ENCODE measurements around the gene SLIT3.

The SLIT3 gene

DNA sequence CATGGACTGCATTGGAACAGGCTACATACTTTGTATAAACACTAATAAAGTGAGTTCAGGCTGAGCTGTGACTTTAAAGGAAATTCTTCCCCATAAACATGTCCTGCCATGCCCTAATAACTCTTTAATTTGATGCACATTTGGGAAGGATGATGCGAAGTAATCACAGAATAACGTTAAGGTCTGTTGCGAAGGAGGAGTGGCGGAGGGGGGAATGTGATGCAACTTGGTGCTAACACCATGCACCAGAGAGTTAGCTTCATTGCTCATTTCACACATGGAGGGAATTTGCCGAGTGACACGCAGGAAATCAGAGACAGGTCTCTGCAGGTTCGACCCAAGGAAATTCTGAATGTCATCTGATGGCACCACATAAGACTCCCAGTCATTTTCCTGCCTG lies 32.9 kb downstream of the SLIT3 start:
- Histone ChIP-seq H3K4me3 (ENCODE audit: low read depth, low read length) (no peak overlapping the region), H3K4me1 (ENCODE audit: control insufficient read depth, insufficient read depth, low read length) (peaks cover 17% of the 10 kb centered on the region), H3K36me3 (ENCODE audit: control insufficient read depth, insufficient read depth, low read length) (no peaks in the 10 kb centered on the region), H3K9me3 (ENCODE audit: control insufficient read depth, insufficient read depth, low read depth, low read length) (peaks cover 3% of the 10 kb centered on the region; the same call in 1 of the 2 replicates), H3K27ac (ENCODE audit: low read depth, low read length) (no peak overlapping the region), H3K27me3 (ENCODE audit: control insufficient read depth, insufficient read depth, low read length) (no peaks in the 10 kb centered on the region), H3K9ac (ENCODE audit: low read length) (no peak overlapping the region)

DNA sequence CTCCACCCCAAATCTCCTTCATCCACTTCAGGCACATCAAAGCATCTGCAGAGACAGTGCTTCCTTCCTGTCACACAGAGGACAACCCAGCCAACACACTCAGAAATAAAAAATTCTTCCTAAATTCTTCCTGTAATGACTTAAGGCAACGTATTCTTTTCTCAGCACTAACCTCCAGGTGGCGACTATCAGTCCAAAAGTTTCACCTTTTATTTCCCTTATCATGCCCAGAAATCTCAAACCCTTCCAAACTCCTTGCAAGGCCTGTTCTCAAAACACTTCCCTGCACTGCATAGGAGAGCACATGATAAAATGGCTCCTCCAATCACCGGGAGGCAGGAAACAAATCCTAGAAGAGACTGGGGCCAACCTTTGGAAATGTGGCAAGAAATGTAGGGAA lies 35.1 kb downstream of the SLIT3 start:
- H3K4me1 ChIP-seq (ENCODE audit: control insufficient read depth, insufficient read depth, low read length) = peaks cover 11% of the 10 kb centered on the region; the same call in 1 of the 2 replicates
- H3K9me3 ChIP-seq (ENCODE audit: control insufficient read depth, insufficient read depth, low read depth, low read length) = peaks cover 3% of the 10 kb centered on the region; the same call in 1 of the 2 replicates
- 0 out of 2 replicates have a peak, but pooled peaks cover 4% of the 10 kb centered on the region for H3K27me3 ChIP-seq (ENCODE audit: control insufficient read depth, insufficient read depth, low read length)
- no peaks in the 10 kb centered on the region for H3K36me3 ChIP-seq (ENCODE audit: control insufficient read depth, insufficient read depth, low read length)
- H3K4me3 ChIP-seq (ENCODE audit: low read depth, low read length) = no peak overlapping the region
- H3K9ac ChIP-seq (ENCODE audit: low read length) = no peak overlapping the region
- H3K27ac ChIP-seq (ENCODE audit: low read depth, low read length) = no peak overlapping the region

DNA sequence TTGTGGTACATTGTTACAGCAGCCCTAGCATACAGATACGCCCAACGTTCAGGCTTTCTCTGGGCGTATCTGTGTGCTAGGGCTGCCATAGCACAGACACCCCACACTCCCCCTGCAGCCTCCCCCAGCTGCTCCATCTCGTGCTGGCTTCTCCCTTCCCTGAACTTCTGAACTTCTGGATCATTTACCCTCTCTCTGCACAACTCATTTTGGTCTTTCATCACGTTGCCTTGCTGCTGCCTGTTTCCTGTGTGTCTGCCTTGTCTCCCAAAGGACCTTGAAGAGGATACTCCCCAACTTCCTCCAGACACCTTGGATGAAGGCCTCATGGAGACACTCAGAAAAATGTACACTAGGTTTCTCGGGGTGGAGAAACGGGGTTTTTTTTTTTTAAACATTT lies 37.3 kb downstream of the SLIT3 start:
- Histone ChIP-seq H3K4me3 (ENCODE audit: low read depth, low read length) (no peak overlapping the region), H3K36me3 (ENCODE audit: control insufficient read depth, insufficient read depth, low read length) (no peaks in the 10 kb centered on the region), H3K27me3 (ENCODE audit: control insufficient read depth, insufficient read depth, low read length) (peaks cover 7% of the 10 kb centered on the region; the same call in 1 of the 2 replicates), H3K27ac (ENCODE audit: low read depth, low read length) (no peak overlapping the region), H3K9ac (ENCODE audit: low read length) (no peak overlapping the region), H3K9me3 (ENCODE audit: control insufficient read depth, insufficient read depth, low read depth, low read length) (peaks cover 3% of the 10 kb centered on the region; the same call in 1 of the 2 replicates), H3K4me1 (ENCODE audit: control insufficient read depth, insufficient read depth, low read length) (peaks cover 11% of the 10 kb centered on the region; the same call in 1 of the 2 replicates)

DNA sequence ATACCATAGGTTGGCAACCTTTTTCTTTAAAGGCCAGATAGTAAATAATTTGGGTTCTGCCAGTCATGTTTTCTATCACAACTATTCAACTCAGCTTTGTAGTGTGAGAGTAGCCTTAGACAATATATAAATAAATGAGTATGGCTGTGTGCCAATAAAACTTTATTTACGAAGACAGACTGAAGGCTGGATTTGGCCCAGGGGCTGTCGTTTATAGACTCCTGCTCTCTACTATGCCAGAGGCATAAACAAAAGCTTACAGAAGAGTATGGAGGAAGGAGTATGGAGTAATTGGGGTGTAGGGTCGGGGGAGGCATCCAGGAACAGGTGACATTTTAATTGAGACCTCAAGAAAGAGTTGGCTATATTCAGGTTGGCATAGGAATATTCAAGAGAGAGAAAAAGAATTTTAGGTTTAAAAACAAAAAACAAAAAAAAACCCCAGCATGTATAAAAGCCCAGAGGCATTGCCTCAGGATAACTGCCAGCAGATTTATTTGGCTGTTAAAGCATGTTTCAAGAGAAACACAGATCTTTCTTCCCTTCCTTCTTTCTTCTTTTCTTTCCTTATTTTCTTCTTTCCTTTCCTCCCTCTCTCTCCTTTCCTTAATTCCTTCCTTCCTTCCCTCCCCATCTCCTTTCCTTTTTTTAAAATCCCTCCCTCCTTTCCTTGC lies 39.9 kb downstream of the SLIT3 start:
- no peaks in the 10 kb centered on the region for H3K9me3 ChIP-seq (ENCODE audit: control insufficient read depth, insufficient read depth, low read depth, low read length)
- H3K27ac ChIP-seq (ENCODE audit: low read depth, low read length) = no peak overlapping the region
- no peak overlapping the region for H3K4me3 ChIP-seq (ENCODE audit: low read depth, low read length)
- H3K9ac ChIP-seq (ENCODE audit: low read length) = no peak overlapping the region
- no peaks in the 10 kb centered on the region for H3K36me3 ChIP-seq (ENCODE audit: control insufficient read depth, insufficient read depth, low read length)
- H3K27me3 ChIP-seq (ENCODE audit: control insufficient read depth, insufficient read depth, low read length) = peaks cover 7% of the 10 kb centered on the region; the same call in 1 of the 2 replicates
- peaks cover 11% of the 10 kb centered on the region; the same call in 1 of the 2 replicates for H3K4me1 ChIP-seq (ENCODE audit: control insufficient read depth, insufficient read depth, low read length)

DNA sequence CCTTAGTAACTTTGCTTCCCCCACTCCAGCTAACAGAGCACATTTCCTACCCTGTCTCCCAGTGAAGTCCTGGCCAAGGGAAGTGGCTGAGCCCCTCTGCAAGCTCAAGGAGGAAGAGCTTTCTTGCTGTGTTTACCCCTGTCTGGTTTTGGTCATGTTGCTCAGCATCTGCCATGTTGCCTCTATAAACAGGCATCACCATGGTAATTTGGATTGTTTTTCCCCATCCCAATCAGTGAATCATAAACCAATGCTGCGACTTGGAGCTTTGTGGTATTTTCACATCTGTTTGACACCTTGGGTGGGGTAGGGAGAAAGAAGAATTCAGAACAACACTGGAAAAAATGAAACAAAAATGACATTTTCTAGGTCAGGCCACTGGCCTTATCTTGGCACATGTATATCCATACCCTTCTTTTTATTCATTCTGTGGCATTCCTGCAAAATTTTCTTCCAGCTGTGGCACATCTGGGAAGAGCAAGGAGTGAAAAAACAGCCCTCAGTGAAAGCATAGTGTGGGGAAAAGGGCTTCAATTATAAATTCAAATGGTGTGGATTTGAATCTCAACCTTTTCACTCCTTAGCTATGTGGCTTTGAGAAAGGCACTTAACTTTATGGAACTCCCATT lies 42.5 kb downstream of the SLIT3 start:
- Histone ChIP-seq H3K36me3 (ENCODE audit: control insufficient read depth, insufficient read depth, low read length) (no peaks in the 10 kb centered on the region), H3K27me3 (ENCODE audit: control insufficient read depth, insufficient read depth, low read length) (peaks cover 7% of the 10 kb centered on the region; the same call in 1 of the 2 replicates), H3K27ac (ENCODE audit: low read depth, low read length) (no peak overlapping the region), H3K9me3 (ENCODE audit: control insufficient read depth, insufficient read depth, low read depth, low read length) (no peaks in the 10 kb centered on the region), H3K9ac (ENCODE audit: low read length) (no peak overlapping the region), H3K4me3 (ENCODE audit: low read depth, low read length) (no peak overlapping the region), H3K4me1 (ENCODE audit: control insufficient read depth, insufficient read depth, low read length) (no peaks in the 10 kb centered on the region)

DNA sequence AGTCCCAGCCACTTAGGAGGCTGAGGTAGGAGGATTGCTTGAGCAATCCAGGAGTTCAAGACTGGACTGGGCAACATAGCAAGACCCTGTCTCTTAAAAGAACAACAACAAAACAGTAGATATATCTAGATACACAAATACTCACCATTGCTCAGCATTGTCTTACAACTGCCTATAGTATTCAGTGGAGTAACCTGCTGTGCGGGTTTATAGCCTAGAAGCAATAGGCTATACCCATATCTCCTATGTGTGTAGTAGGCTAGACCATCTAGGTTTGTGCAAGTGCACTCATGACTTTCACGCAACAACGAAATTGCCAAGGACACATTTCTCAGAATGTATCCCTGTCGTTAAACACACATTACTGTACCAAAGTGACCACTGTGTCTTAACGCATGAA lies 44.7 kb downstream of the SLIT3 start:
- peaks cover 3% of the 10 kb centered on the region; the same call in 1 of the 2 replicates for H3K27me3 ChIP-seq (ENCODE audit: control insufficient read depth, insufficient read depth, low read length)
- H3K9ac ChIP-seq (ENCODE audit: low read length) = no peak overlapping the region
- no peaks in the 10 kb centered on the region for H3K9me3 ChIP-seq (ENCODE audit: control insufficient read depth, insufficient read depth, low read depth, low read length)
- H3K4me3 ChIP-seq (ENCODE audit: low read depth, low read length) = no peak overlapping the region
- H3K27ac ChIP-seq (ENCODE audit: low read depth, low read length) = no peak overlapping the region
- no peaks in the 10 kb centered on the region for H3K36me3 ChIP-seq (ENCODE audit: control insufficient read depth, insufficient read depth, low read length)
- no peaks in the 10 kb centered on the region for H3K4me1 ChIP-seq (ENCODE audit: control insufficient read depth, insufficient read depth, low read length)

DNA sequence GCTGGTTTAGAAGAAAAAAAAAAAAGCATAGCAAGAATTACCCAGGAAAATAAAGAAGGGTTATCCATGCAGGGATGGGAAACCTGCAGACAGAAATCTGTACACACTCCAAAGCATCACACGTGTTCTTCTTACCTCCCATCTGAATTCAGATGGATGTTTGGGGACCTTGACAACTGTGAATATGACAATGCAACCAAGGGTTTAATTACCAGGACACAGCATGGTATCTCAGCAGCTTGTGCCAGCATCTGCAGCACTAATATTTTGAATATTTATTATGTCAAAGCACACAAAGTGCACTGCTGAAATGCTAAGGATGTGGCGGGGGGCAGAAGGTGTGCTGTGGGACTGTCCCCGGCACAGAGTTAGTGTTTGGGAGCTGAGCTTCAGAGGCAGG lies 47.9 kb downstream of the SLIT3 start:
- Histone ChIP-seq H3K27ac (ENCODE audit: low read depth, low read length) (no peak overlapping the region), H3K27me3 (ENCODE audit: control insufficient read depth, insufficient read depth, low read length) (no peaks in the 10 kb centered on the region), H3K9ac (ENCODE audit: low read length) (no peak overlapping the region), H3K36me3 (ENCODE audit: control insufficient read depth, insufficient read depth, low read length) (no peaks in the 10 kb centered on the region), H3K9me3 (ENCODE audit: control insufficient read depth, insufficient read depth, low read depth, low read length) (no peaks in the 10 kb centered on the region), H3K4me3 (ENCODE audit: low read depth, low read length) (no peak overlapping the region), H3K4me1 (ENCODE audit: control insufficient read depth, insufficient read depth, low read length) (no peaks in the 10 kb centered on the region)

DNA sequence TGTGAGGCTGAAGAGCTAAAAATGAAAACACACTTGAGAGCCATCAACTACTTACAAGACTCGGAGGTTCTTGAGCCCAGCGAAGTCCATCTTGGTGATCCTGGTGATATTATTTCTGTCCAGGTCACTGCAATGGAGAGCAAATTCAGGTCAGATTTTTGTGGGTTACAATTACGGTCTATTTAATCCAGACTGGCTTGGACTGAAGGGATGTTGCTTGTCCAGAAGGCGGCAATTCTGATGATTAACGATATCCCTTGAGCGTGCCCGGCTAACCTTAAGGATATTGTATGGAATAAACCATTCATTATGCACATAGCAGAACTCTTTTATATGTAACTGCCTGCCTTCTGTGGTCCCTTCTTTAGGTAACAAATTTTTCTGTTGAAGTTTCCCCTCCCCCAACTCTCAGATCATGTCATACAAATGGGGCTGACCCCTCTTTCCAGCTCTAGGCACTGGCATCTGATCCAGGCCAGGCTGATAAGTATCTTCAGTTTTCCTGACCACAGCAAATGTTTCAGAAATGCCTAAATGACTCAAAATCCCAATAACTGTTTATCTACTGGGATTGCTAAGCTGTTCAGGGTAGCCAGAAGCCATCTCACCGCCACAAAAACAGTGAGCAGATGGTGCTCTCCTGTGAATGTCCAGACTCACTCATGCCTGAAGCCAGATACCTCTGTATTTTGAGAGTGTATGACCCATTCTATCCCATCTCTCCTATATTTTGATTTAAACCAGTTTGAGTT lies 49.4 kb downstream of the SLIT3 start:
- no peak overlapping the region for H3K4me3 ChIP-seq (ENCODE audit: low read depth, low read length)
- H3K9me3 ChIP-seq (ENCODE audit: control insufficient read depth, insufficient read depth, low read depth, low read length) = no peaks in the 10 kb centered on the region
- no peaks in the 10 kb centered on the region for H3K4me1 ChIP-seq (ENCODE audit: control insufficient read depth, insufficient read depth, low read length)
- H3K36me3 ChIP-seq (ENCODE audit: control insufficient read depth, insufficient read depth, low read length) = no peaks in the 10 kb centered on the region
- H3K27me3 ChIP-seq (ENCODE audit: control insufficient read depth, insufficient read depth, low read length) = no peaks in the 10 kb centered on the region
- no peak overlapping the region for H3K27ac ChIP-seq (ENCODE audit: low read depth, low read length)
- no peak overlapping the region for H3K9ac ChIP-seq (ENCODE audit: low read length)

DNA sequence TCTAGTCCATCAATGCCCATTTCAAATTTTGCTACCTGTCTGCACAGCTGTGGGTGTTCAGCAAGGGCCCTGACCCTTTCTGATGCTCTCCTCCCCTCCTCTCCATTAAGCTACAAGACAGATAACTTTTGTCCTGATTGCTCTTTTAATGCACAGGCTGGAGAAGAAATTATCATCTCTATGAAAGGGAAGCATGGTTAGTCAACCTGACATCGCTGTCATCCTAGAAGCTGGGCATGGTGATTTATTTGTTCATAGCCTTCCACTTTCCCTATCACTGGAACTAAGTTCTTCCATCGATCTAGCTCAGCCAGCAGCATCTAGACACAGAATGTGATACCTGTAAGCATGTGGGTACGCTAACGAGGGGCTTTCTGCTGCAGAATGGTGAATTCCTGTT lies 50.1 kb downstream of the SLIT3 start:
- Histone ChIP-seq H3K9ac (ENCODE audit: low read length) (no peak overlapping the region), H3K27ac (ENCODE audit: low read depth, low read length) (no peak overlapping the region), H3K4me1 (ENCODE audit: control insufficient read depth, insufficient read depth, low read length) (no peaks in the 10 kb centered on the region), H3K36me3 (ENCODE audit: control insufficient read depth, insufficient read depth, low read length) (no peaks in the 10 kb centered on the region), H3K27me3 (ENCODE audit: control insufficient read depth, insufficient read depth, low read length) (no peaks in the 10 kb centered on the region), H3K9me3 (ENCODE audit: control insufficient read depth, insufficient read depth, low read depth, low read length) (no peaks in the 10 kb centered on the region), H3K4me3 (ENCODE audit: low read depth, low read length) (no peak overlapping the region)

DNA sequence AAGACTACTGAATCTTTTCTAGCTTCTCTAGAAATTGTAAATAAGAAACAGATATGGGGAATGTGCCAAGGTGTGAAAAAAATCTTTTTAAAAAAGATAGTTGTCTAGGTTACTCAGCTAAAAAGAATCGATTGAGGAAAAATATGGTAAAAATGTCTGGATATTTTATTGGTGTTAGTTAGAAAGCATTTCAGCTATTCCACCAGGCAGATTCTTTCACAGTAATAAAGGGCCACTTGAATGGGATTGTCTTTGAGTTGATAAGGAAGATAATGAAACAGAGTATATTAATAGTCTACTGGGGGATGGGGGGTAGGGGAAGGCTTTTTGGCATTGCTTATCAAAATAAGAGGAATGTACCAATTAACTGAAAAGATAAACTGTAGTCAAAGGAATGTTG lies 51.9 kb downstream of the SLIT3 start:
- no peaks in the 10 kb centered on the region for H3K9me3 ChIP-seq (ENCODE audit: control insufficient read depth, insufficient read depth, low read depth, low read length)
- no peaks in the 10 kb centered on the region for H3K36me3 ChIP-seq (ENCODE audit: control insufficient read depth, insufficient read depth, low read length)
- H3K9ac ChIP-seq (ENCODE audit: low read length) = no peak overlapping the region
- no peaks in the 10 kb centered on the region for H3K27me3 ChIP-seq (ENCODE audit: control insufficient read depth, insufficient read depth, low read length)
- no peak overlapping the region for H3K4me3 ChIP-seq (ENCODE audit: low read depth, low read length)
- H3K27ac ChIP-seq (ENCODE audit: low read depth, low read length) = no peak overlapping the region
- no peaks in the 10 kb centered on the region for H3K4me1 ChIP-seq (ENCODE audit: control insufficient read depth, insufficient read depth, low read length)

DNA sequence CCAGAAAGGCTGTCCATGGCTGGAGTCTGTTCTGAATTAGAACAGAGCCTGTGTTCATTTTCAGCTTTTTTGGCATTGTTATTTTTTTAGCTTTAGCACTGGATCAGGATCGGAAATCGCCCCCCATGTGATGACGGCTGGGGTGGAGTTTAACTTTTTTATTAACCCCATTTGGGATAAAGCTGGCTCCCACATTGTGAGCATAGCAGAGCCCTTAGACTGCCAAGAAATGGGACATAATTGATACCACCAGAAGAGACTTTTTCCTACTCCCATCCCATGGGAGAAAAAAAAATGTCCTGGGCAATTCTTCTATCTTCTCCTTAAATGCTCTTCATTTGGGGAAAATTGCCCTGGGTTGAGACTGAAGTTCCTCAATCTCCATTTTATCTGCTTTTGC lies 52.4 kb downstream of the SLIT3 start:
- Histone ChIP-seq H3K27me3 (ENCODE audit: control insufficient read depth, insufficient read depth, low read length) (no peaks in the 10 kb centered on the region; the same call in 1 of the 2 replicates), H3K4me3 (ENCODE audit: low read depth, low read length) (no peak overlapping the region), H3K9me3 (ENCODE audit: control insufficient read depth, insufficient read depth, low read depth, low read length) (no peaks in the 10 kb centered on the region), H3K36me3 (ENCODE audit: control insufficient read depth, insufficient read depth, low read length) (no peaks in the 10 kb centered on the region), H3K4me1 (ENCODE audit: control insufficient read depth, insufficient read depth, low read length) (no peaks in the 10 kb centered on the region), H3K27ac (ENCODE audit: low read depth, low read length) (no peak overlapping the region), H3K9ac (ENCODE audit: low read length) (no peak overlapping the region)

All from HUES6 (cell line).